GM18498 (cell line): Measurements from ENCODE around the gene AKNA.

Source experiments
- ATAC-seq: cut with Tn5 transposase; IDR thresholded peaks from one replicate; pipeline ENCODE4 v1.9.1; 2021; ENCODE audit warnings: mild to moderate bottlenecking, moderate library complexity; ENCODE audit not compliant: unreplicated experiment

AKNA gene

DNA sequence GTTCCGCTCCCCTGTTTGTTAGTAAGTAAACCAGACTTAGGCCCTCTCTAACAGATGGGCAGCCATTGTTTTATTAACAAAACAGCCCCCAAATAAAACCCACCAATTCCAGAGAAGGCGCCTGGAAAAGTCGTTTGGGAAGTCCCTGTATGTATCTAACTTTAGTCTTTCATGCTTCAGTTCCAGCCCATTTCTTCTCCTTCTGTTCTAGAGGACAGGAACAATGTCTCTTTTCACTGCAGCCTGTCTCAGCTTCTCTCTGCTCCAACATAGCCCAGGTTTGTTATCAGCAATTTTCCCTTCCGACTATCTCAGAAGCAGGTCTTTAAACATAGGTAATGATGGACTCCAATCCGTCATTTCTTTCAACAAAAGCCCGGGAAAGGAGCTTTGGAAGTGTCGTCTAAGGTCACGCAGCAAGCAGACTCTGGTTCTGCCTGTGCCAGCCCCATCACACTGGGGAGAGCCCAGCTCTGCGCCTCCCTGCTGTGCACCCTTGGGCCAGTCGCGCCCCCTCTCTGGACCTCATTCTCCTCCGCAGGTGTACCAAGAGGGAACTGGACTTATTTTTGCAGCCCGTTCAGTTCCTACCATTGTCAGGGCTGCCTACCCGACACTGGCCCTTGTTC, 9.6 kb upstream of the AKNA start:
- ATAC-seq = no peak

DNA sequence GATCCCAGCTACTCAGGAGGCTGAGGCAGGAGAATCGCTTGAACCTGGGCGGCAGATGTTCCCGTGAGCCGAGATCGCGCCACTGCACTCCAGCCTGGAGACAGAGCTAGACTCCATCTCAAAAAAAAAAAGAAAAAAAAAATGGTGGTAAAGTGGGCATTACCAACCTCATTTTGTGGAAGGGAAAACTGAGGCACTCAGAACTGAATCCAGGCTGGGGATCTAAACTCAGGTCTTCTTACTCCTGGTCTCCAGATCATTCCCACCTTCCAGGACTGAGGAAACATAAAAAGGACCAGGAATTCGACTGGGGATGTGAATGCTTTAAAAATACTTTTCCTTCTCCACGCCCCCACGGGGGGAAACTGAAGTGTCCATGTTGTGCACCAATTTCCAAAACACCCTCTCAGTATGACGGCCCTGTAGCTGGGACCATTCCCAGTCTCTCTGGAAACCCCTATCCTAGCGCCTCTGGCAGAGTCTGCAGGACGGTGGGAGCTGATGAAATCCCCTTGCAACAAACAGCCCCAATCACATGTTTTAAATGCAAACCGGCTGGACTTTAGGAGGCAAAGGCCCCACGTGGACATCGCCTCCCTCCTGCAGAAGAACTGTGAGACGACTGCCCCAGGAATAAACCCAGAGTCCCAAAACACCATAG, 8.9 kb upstream of the AKNA start:
- no peak for ATAC-seq

- no peak for ATAC-seq
Observed at GRCh38 chr9:114395768-114396167, 8.0 kb upstream of the AKNA start.

DNA sequence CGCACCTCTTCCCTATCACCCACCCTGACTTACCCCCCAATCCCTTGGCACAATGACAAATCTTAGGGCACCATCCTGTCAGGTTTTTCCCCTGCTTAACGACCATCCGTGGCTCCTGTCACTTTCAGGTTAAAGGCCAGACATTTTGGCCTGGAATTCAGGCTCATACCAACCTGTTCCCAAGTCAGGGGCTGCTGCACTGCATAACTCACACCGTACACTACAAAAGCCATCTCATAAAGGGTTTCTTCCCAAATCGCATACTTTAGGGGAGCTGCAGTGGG, 7.5 kb upstream of the AKNA start:
- ATAC-seq = no peak

- no peak for ATAC-seq
Observed at GRCh38 chr9:114394523-114395333, 6.9 kb upstream of the AKNA start.

DNA sequence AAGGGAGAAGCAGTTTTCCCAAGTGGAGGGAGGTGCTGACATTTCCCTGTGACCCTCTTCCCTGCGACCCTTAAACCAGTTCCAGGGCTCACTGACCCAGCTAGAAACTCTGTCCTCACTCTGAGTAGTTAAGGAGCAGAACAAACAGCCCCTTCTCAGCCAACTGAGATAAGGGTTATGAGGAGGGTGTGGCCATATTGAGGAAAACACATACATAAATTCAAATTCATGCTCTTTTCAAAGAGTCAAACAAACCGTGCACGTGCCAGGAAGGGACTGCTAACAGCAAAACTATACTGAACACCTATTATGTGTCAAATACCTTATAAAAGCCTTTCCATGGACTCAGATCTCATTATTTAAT, 4.9 kb upstream of the AKNA start:
- ATAC-seq = no peak

DNA sequence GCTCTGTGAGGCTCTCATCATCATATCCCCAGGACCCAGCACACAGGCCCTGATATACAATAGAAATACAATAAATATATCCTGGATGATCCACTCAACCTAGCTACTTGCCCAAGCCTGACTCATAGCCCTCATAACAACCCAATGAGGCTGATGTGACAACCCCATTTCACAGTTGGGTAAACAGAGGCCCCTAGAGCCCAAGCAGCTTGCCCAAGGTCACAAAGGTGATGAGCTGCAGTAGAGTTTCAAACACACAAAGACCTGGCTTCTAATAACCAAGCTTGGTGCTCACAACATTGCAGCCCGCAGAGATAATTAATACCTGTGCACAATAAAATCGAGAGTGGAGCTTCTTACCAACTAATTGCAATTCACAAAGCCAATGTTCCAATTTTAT, 3.2 kb upstream of the AKNA start:
- no peak for ATAC-seq

DNA sequence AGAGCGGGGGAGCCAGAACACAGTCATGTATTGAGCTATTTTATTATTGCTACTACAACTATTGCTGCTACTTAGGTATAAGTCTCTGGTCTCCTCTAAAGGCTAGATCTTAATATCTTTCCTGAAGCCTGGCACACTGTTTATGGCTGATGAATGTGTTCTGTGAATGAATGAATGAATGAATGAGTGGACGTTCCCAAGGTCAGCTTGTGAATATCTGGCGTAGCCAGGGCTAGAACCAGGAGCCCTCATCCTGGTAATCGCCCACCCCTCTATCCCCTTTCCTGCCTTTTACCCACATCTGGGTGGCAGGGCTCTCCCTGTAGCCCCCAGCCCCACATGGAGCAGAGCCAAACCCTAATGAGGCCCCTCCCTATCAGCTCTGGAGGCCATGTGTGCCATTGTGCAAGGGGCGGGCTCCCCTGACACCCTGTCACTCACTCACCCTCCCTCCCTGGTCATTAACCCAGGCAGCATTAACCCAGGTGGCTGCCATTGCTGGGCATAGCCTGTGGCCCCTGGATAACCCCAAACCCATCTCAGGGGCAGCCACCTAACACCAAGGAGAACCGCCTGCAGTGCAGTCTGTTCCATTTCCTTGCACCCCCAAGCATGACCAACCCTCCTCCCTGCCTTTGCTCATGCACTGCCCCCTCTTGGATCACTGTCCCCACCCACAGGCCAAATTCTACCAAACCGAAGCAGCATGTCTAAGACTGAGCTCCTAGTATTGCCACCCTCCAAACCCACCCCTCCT, 2.0 kb upstream of the AKNA start:
- no peak for ATAC-seq

DNA sequence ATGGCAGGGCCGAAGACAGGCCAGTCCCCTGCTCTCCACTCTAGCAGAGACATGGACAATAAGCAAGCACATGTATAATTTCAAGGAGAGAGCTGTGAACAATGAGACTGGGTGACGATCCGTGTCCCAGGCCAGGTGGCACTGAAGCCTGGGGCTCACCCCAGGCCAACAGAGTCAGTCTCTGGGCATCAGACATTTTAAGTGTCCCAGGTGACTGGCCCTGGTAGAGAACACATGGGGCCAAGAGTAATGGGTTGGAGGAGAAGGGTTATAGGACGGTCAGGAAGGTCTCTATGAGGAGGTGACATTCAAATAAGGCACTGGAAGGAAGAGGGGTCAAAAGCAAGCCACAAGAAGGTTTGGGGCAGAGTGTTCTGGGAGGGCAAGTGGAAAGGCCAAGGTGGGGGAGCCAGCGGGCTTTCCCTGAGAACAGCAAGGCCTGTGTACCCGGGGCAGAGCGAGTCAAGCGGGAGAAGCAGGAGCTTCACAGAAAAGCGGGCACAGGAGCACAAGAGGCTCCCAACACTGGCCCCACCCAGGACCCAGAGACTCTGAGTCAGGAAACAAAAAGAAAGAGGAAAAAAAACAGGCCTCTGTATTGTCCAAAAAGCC, 1.1 kb upstream of the AKNA start:
- no peak for ATAC-seq

- no peak for ATAC-seq
Observed at GRCh38 chr9:114388357-114388682, 538 bp upstream of the AKNA start.

DNA sequence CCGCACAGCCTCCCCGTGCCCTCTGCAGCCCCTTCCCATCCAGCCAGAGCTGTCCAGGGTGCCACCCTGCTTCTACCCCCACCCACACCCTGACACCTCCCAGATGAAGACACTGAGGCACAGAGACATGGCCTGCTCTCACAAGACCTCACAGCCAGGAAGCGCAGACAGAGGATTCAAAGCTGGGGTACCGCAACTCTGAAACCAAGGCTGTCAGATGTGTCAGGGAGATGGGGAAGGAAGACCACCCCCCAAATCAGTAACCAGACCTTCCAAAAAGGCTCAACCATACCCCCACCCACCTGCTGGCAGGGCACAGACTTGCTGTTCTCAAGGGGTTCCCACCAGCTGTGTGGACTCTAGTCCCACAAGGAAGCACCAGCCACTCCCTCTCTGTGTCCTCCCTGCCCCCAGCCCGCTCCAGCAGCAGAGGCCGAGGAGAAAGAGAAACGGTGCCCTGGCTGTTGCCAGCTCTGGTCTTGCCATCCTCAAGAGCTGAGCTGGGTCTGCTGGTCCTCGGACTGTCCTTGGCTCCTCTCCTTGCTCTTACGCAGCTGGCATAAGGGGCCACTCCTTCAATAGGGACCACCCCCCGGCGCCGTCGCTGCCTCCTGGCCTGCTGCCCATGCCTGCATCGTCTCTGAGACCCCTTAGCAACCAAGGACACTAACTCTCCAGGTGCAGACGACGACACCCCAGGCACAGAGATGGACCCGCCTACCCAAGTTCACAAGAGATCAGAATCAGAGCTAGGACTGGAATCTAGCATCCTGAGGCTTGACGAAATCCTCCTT, 699 bp downstream of the AKNA start:
- no peak for ATAC-seq

DNA sequence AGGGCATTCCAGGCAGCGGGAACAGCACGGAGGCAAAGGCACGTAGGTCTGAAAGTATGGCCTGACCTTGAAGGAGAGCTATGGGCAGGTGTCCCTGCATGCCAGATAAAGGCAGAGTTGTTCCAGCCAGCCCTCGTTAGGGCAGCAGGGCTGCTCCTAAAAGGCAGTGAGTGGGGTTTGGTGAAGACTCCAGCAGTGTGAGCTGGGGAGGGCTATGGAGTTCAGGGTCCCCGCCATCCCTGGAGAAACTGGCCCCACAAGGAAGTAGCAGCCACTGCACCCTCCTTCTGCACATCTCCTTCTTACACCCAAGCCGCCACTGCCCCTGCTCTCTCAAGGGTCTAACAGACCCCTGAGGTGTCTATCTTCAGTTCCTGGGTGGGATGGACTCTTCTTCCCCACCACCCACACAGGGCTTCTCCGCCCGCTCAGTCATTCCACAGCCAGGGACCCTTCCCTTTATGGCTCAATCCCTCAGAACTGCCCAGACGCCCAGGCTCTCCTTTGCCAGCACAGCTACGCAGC, 1.4 kb downstream of the AKNA start:
- no peak for ATAC-seq

GRCh38 chr9:114385397-114386181, 2.2 kb downstream of the AKNA start:
- ATAC-seq = peak; percentile 87

DNA sequence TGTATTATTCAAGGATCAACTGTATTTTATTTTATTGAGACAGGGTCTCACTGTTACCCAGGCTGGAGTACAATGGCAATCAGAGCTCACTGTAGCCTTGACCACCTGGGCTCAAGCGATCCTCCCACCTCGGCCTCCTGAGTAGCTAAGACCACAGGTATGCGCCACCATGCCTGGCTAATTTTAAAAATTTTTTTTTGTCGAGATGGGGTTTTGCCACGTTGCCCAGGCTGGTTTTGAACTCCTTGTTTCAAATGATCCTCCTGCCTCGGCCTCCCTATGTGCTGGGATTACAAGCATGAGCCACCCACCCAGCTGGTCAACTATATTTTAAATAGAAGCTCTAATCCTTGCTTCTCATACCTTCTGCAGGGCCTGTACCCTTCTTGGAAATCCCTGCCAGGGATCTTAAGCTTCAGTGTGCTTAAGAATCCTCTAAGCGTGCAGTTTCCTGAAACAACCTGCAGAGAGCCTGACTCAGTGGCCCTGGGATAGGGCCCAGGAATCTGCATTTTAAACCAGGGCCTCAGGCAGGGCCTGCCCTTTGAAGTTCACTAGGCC, 2.9 kb downstream of the AKNA start:
- ATAC-seq = no peak

DNA sequence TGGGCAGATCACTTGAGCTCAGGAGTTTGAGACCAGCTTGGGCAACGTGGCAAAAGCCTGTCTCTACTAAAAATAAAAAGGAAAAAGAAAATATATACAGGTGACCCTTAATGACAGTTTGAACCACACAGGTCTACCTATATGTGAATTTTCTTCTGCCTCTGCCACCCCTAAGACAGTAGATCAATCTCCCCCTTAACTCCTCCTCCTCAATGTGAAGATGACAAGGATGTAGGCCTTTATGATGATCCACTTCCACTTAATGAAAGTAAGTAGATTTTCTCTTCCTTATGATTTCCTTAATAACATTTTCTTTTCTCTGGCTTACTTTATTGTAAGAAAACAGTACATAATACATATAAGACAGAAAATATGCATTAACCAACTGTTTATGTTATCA, 3.4 kb downstream of the AKNA start:
- no peak for ATAC-seq

GRCh38 chr9:114383521-114384231, 4.1 kb downstream of the AKNA start:
- ATAC-seq = no peak

DNA sequence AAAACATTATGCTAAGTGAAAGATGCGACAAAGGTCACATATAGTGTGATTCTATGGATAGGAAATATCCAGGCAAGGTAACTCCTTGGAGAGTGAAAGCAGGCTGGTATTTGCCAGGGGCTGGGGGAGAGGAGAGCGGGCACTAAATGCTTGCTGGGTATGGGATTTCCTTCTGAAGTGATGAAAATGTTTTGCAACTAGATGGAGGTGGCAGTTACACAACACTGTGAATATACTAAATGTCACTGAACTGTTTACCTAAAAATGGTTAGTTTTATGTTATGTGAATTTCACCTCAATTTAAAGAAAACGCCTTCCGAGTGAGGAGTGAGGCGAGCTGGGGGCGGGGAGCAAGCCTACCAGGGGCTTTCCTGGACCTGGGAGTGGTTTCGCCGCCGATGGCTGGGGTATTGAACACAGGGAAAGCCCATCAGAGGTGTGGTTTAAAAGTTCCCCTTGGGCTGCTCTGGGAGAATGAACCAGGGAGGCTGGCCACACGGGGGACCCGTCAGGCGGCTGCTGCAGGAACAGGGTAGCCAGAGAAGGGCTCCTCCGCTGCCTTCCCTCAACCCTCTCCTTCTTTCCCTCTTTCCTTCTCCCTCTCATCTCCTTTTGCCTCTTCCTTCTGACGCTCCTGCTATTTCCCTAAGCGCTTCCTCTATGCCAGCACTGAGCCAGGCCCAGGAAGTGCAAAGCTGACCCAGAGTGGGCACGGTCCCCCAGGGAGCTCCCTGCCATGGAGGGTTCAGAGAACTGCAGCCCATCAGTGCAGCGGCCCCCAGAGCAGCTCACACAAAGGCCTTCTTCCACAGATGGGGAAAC, 4.9 kb downstream of the AKNA start:
- ATAC-seq = no peak

DNA sequence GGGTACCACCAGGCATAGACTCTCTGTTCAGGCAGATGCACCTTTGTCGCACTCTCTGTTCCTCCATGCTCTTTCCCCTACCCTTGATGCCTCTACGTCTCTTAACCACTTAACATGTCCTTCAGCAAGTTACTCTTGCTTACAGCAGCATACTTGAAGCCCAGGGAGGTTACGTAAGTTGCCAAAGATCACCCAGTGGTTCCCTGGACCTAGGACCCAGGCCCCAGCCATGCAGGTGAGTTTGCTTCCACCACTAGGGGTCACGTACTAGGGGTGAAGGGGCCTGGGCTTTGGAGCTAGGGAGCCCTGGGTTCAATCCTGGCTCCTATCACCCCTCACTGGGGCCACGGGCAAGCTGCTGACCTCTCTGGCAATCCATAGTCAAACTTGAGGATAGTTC, 8.9 kb downstream of the AKNA start:
- no peak for ATAC-seq
